HG03139 (cell line): ENCODE measurements around the gene PIK3CA.

Experiments used
- ATAC-seq: cut with Tn5 transposase; IDR thresholded peaks from one replicate; pipeline ENCODE4 v1.9.1; 2021; ENCODE audit not compliant: unreplicated experiment

Gene PIK3CA

GRCh38 chr3:179156775-179157174 lies 8.6 kb downstream of the PIK3CA start:
- ATAC-seq: no peak

- ATAC-seq: peak; percentile 63
These were observed 10.3 kb downstream of the PIK3CA start for GRCh38 chr3:179158336-179159039.

- no peak for ATAC-seq
These were observed 15.3 kb downstream of the PIK3CA start for GRCh38 chr3:179163503-179163902.

GRCh38 chr3:179164857-179165256 lies 16.7 kb downstream of the PIK3CA start:
- ATAC-seq: no peak

- ATAC-seq: no peak
These were observed 18.5 kb downstream of the PIK3CA start for GRCh38 chr3:179166561-179167201.

- no peak for ATAC-seq
These were observed 20.8 kb downstream of the PIK3CA start for GRCh38 chr3:179168918-179169317.

GRCh38 chr3:179172546-179172945 lies 24.4 kb downstream of the PIK3CA start:
- ATAC-seq: no peak

- no peak for ATAC-seq
These were observed 26.2 kb downstream of the PIK3CA start for GRCh38 chr3:179174316-179174715.

GRCh38 chr3:179174898-179175297 lies 26.7 kb downstream of the PIK3CA start:
- no peak for ATAC-seq

GRCh38 chr3:179175358-179175757 lies 27.2 kb downstream of the PIK3CA start:
- no peak for ATAC-seq

- no peak for ATAC-seq
These were observed 29.5 kb downstream of the PIK3CA start for GRCh38 chr3:179177611-179178010.

GRCh38 chr3:179179256-179179655 lies 31.1 kb downstream of the PIK3CA start:
- ATAC-seq: no peak

GRCh38 chr3:179179979-179180759 lies 32.0 kb downstream of the PIK3CA start:
- no peak for ATAC-seq

GRCh38 chr3:179181021-179181472 lies 32.9 kb downstream of the PIK3CA start:
- ATAC-seq: peak; percentile 46

- ATAC-seq: no peak
These were observed 33.9 kb downstream of the PIK3CA start for GRCh38 chr3:179181993-179182551.

GRCh38 chr3:179182902-179183301 lies 34.7 kb downstream of the PIK3CA start:
- ATAC-seq: no peak

GRCh38 chr3:179184826-179185225 lies 36.7 kb downstream of the PIK3CA start:
- ATAC-seq: no peak

- ATAC-seq: no peak
These were observed 38.3 kb downstream of the PIK3CA start for GRCh38 chr3:179186426-179186825.

- ATAC-seq: no peak
These were observed 41.6 kb downstream of the PIK3CA start for GRCh38 chr3:179189759-179190158.

GRCh38 chr3:179190581-179190980 lies 42.4 kb downstream of the PIK3CA start:
- no peak for ATAC-seq

GRCh38 chr3:179192542-179192941 lies 44.4 kb downstream of the PIK3CA start:
- no peak for ATAC-seq
